Spleen (tissue), 11 donors: ENCODE measurements around the gene WFDC11. TPM values are rescaled to one million over a fixed set of nuclear protein-coding genes. Genes with fewer than 3 reads are reported as not detected.
"Not testable (repeated sequence)": the region's sequence is repeated elsewhere in the genome, so short reads cannot be mapped to it uniquely, and the experiment has no call there.

Experiments
- DNase-seq: peaks from one replicate; pipeline ENCODE4 v3.0.0-alpha.2; 2020
- H3K27ac ChIP-seq, 8 donors: fragments of 200-600 bp; sonication (generic) in 7 of 8; 1 replicate in 4 of 8; 2 replicates in 4 of 8; pipeline versions ENCODE4 v1.5.0 to v1.8.0; 2016 to 2021; ENCODE audit warnings: inconsistent platforms in 4 of 8, mild to moderate bottlenecking in 4 of 8, moderate library complexity in 1 of 8
- H3K27me3 ChIP-seq, 7 donors: fragments of 200-600 bp; sonication (generic) in 6 of 7; replicated peaks in 1 of 7; 1 replicate in 4 of 7; 2 replicates in 3 of 7; pipeline versions ENCODE4 v1.5.0 to v1.8.0; 2016 to 2021; ENCODE audit warnings: inconsistent platforms in 3 of 7, mild to moderate bottlenecking in 1 of 7
- H3K36me3 ChIP-seq, 6 donors: fragments of 200-600 bp; sonication (generic) in 5 of 6; 1 replicate in 4 of 6; 2 replicates in 2 of 6; pipeline versions ENCODE4 v1.5.0 to v1.8.0; 2016 to 2021; ENCODE audit warnings: inconsistent platforms in 2 of 6
- H3K4me1 ChIP-seq, 6 donors: fragments of 200-600 bp; sonication (generic) in 5 of 6; 1 replicate in 3 of 6; 2 replicates in 3 of 6; pipeline versions ENCODE4 v1.5.0 to v1.8.0; 2016 to 2021; ENCODE audit warnings: inconsistent platforms in 3 of 6
- H3K4me3 ChIP-seq, 8 donors: fragments of 200-600 bp; sonication (generic) in 7 of 8; 1 replicate in 4 of 8; 2 replicates in 4 of 8; pipeline versions ENCODE4 v1.5.0 to v1.8.0; 2016 to 2021; ENCODE audit warnings: inconsistent platforms in 4 of 8, mild to moderate bottlenecking in 4 of 8, moderate library complexity in 2 of 8
- H3K9me3 ChIP-seq, 8 donors: fragments of 200-600 bp; sonication (generic) in 7 of 8; 1 replicate in 4 of 8; 2 replicates in 4 of 8; pipeline versions ENCODE4 v1.5.0 to v1.8.0; 2016 to 2021; ENCODE audit warnings: inconsistent platforms in 4 of 8
- CTCF ChIP-seq, 11 experiments: fragments of 200-600 bp in 7 of 11; fragments of 450-650 bp in 4 of 11; sonication (generic) in 4 of 11; IDR thresholded peaks in 8 of 11; conservative IDR thresholded peaks in 3 of 11; 1 replicate in 7 of 11; 2 replicates in 4 of 11; pipeline versions ENCODE4 v1.4.0 to v1.8.0; 2016 to 2021; ENCODE audit warnings: antibody characterized with exemption in 11 of 11, inconsistent platforms in 4 of 11, mild to moderate bottlenecking in 1 of 11
- POLR2A ChIP-seq, 3 donors: fragments of 450-650 bp; IDR thresholded peaks; one replicate each; pipeline ENCODE4 v1.5.1; 2017; ENCODE audit warnings: antibody characterized with exemption in 3 of 3, mild to moderate bottlenecking in 1 of 3
- POLR2AphosphoS5 ChIP-seq, 3 donors: sonication (generic); formaldehyde crosslinking; IDR thresholded peaks; one replicate each; pipeline ENCODE4 v1.5.1; 2017; ENCODE audit warnings: antibody characterized with exemption in 3 of 3
- WGBS, 5 donors: extraction: QIAGEN DNeasy Blood & Tissue Kit in 3 of 5; methylation state at CpG; one replicate each; pipeline versions ENCODE4 v1.1.5 to v1.1.7; 2013 to 2018; 5-methylcytosine and 5-hydroxymethylcytosine counted together
- intact Hi-C: fragments of 100-400 bp; cut with DNase I; formaldehyde crosslinking; loops from one replicate; pipeline ENCODE4 v1.15.0; 2023; ENCODE audit warnings: low total_unique reads
- polyA plus RNA-seq, 3 donors: library from polyadenylated mRNA; stranded (reverse); fragments of 200-250 nt; gene quantifications; one replicate each; pipeline ENCODE4 v1.2.1, GENCODE V29; 2013
- total RNA-seq, 7 donors: library from RNA; depleted of rRNA in 3 of 7; stranded (reverse); fragments of >200 nt in 3 of 7; fragmentation: NEBNext Ultra II Directional in 4 of 7; extraction: Animal tissue kit (Norgen Biotek cat#: 25700) in 4 of 7; gene quantifications; one replicate each; pipeline versions ENCODE4 v1.1.0 to v1.2.1, GENCODE V29; 2016 to 2021
- donor health status: healthy with polysubstance abuse.
- donor health status: DM: no; HTN: no; CAD: no; lungs with moderate emphysema.
- donor health status: DM: no; HTN: no; CAD: no.
- donor health status: Bipolar disorder and iron deficiency.
- donor health status: healthy.
- donor health status: DM: no; HTN: no; CAD: no.
- donor health status: DM: yes; HTN: yes; CAD: no.

The WFDC11 gene
- total and polyA plus RNA-seq, 10 donors = not detected

DNA sequence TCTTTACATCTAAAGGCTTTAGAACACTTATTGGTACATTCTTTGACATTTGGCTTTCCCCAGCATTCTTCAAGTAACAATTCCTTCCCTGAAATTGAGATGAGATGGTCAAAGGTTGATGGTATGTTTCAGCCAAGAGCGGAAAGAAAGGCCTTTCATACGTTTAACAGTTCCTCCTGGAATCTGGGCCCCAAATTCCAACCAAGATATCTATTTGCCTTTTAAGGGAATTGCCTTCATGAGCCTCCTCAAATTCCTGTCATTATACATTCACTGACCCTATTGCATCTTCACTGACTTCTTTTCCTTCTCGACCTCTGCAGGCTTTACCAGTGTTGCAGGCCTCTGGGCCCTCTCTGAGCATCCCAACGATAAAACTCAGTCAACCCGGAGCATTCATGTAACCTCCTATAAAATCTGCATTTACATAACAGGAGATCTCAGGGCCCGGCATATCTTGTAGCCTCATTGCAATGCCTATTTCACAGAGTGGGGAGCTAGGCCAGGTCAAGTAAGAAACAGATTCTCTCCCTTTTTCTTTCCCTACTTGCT lies 20.7 kb downstream of the WFDC11 start:
- H3K27me3 ChIP-seq = peaks cover 0 to 8% (median 0%) of the 10 kb centered on the region in 7 donors

DNA sequence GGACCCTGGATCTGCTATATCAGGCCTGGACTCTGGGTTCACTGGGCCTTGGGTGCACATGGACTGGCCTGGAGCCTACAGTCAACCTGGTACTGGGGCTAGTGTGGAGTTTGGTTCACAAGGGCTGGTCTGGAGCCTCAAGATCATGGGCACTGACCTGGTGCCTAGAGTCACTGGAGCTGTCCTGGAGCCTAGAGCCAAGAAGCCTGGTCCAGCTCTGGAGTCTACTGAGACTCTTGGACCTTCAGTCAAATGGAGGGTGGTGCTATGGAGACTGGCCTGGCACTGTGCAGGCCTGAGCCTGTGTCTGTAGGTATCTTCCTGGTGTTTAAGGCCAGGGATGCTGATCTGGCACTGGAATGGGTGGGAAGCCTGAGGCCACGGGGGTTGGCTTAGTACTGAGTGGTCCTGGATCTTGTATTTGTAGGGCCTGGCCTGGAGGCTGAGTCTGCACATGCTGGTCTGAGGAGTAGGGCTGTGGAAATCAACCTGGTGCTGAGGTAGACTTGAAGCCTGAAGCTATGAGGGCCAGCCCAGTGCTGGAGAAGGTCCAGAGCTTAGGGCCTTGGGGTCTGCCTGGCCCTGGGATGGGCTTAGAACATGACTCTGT lies 22.5 kb downstream of the WFDC11 start:
- intact Hi-C loops = no loop called here
- H3K4me1 ChIP-seq = no peaks in the 10 kb centered on the region
- H3K36me3 ChIP-seq = no peaks in the 10 kb centered on the region
- no peak for TF ChIP-seq POLR2A (IDR thresholded peaks at IDR 0.05)
- no peak for TF ChIP-seq POLR2AphosphoS5 (IDR thresholded peaks at IDR 0.05)
- no peak overlapping the region for H3K27ac ChIP-seq
- peaks cover 0 to 8% (median 0%) of the 10 kb centered on the region in 7 donors for H3K27me3 ChIP-seq
- 55 to 70% (median 65%) methylated on average over 1 of the region's 1 CpG; no CpG with 5 or more reads in 1 of the 5 donors for WGBS, 5 donors
- DNase-seq = no peak
- H3K4me3 ChIP-seq = no peak overlapping the region
- no peaks in the 10 kb centered on the region for H3K9me3 ChIP-seq

More for the DNA sequence above, 20.7 kb downstream of the WFDC11 start:
- TF ChIP-seq CTCF (IDR thresholded peaks at IDR 0.05 in 8 of 11, conservative IDR thresholded peaks at IDR 0.05 in 3 of 11) = no peak
- TF ChIP-seq POLR2A (IDR thresholded peaks at IDR 0.05) = no peak
- H3K36me3 ChIP-seq = no peaks in the 10 kb centered on the region
- no peaks in the 10 kb centered on the region for H3K9me3 ChIP-seq
- no peak overlapping the region for H3K27ac ChIP-seq
- no peak for DNase-seq
- H3K4me3 ChIP-seq = no peak overlapping the region
- H3K4me1 ChIP-seq = no peaks in the 10 kb centered on the region
- intact Hi-C loops = no loop called here
- WGBS, 5 donors = 82 to 89% (median 85%) methylated on average over 6 of the region's 6 CpGs

DNA sequence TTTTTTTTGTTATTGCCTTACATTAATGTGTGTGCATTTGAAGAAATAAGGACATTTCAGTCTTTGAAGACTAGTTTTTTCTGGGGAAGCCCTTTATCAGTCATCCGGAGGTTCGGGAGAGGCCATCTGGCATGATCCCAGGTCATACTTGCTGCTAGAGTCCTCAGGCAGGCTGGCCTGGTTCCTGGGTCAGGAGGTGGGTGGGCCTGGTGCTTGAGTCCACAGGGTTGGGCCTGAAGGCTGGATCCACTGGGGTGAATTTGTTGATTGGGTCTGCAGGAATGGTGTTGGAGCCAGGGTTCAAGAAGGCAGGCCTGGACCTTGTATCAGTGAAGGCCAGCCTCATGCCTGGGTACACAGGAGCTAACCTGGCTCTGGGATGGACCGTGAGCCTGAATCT lies 23.2 kb downstream of the WFDC11 start:
- H3K9me3 ChIP-seq = no peaks in the 10 kb centered on the region
- H3K27me3 ChIP-seq = peaks cover 0 to 6% (median 0%) of the 10 kb centered on the region in 7 donors
- H3K36me3 ChIP-seq = no peaks in the 10 kb centered on the region
- no peak for DNase-seq
- no peaks in the 10 kb centered on the region for H3K4me1 ChIP-seq
- H3K4me3 ChIP-seq = no peak overlapping the region
- H3K27ac ChIP-seq = no peak overlapping the region
- TF ChIP-seq POLR2AphosphoS5 (IDR thresholded peaks at IDR 0.05) = no peak
- TF ChIP-seq POLR2A (IDR thresholded peaks at IDR 0.05) = no peak
- TF ChIP-seq CTCF (IDR thresholded peaks at IDR 0.05 in 8 of 11, conservative IDR thresholded peaks at IDR 0.05 in 3 of 11) = no peak
- WGBS, 5 donors = 84 to 96% (median 87%) methylated on average over 3 of the region's 3 CpGs
- intact Hi-C loops = no loop called here

DNA sequence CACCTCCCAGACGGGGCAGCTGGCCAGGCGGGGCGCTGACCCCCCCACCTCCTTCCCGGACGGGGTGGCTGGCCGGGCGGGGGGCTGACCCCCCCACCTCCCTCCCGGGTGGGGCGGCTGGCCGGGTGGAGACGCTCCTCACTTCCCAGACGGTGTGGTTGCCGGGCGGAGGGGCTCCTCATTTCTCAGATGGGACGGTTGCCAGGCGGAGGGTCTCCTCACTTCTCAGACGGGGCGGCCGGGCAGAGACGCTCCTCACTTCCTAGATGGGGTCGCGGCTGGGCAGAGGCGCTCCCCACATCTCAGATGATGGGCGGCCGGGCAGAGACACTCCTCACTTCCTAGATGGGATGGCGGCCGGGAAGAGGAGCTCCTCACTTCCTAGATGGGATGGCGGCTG lies 24.2 kb downstream of the WFDC11 start:
- H3K9me3 ChIP-seq, H3K27ac ChIP-seq, intact Hi-C loops, H3K27me3 ChIP-seq, H3K4me1 ChIP-seq, H3K36me3 ChIP-seq, H3K4me3 ChIP-seq, DNase-seq: not testable (repeated sequence)
- WGBS, 5 donors = 88 to 95% (median 90%) methylated on average over 8 to 28 of the region's 28 CpGs

DNA sequence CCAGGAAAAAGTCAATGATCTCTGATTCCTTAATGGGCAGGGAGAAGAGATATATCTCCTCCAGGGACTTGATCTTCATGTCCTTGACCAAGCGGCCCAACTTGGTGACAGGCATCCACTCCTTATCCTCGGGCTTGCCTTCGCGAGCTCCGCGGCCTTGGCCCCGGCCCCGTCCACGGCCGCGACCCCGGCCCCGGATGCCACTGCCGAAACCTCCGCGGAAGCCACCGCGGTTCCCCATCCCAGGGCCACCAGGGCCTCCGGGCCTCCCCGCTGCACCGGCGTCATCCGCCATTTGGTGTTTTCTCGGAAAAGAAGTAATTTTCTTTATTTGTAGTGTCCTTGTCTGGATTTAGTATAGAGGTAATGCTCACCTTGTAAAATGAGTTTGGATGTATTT lies 29.0 kb downstream of the WFDC11 start:
- DNase-seq = not testable (repeated sequence)

More for the DNA sequence above, 29.0 kb downstream of the WFDC11 start:
- H3K27ac ChIP-seq, intact Hi-C loops, H3K27me3 ChIP-seq, H3K9me3 ChIP-seq, H3K36me3 ChIP-seq, H3K4me1 ChIP-seq, H3K4me3 ChIP-seq: not testable (repeated sequence)
- WGBS, 5 donors = 96 to 99% (median 97%) methylated on average over 20 to 24 of the region's 24 CpGs
